NCI-H748 (cell line): Measurements from ENCODE around the gene COX8A.

Experiments used
- DNase-seq: peaks from one replicate; lab custom pipeline; 2025; ENCODE audit not compliant: unreplicated experiment; lab: John Stamatoyannopoulos, UW

COX8A gene

GRCh38 chr11:64019106-64020037 lies 45.0 kb downstream of the COX8A start:
- no peak for DNase-seq

- DNase-seq, result no peak
Measured at GRCh38 chr11:64020976-64021756, 46.7 kb downstream of the COX8A start.

- peak; percentile 10 for DNase-seq
Measured at GRCh38 chr11:64021757-64022093, 47.3 kb downstream of the COX8A start.

GRCh38 chr11:64022125-64022784 lies 47.8 kb downstream of the COX8A start:
- DNase-seq, result no peak

GRCh38 chr11:64023712-64024710 lies 49.6 kb downstream of the COX8A start:
- no peak for DNase-seq

GRCh38 chr11:64025205-64025604 lies 50.8 kb downstream of the COX8A start:
- DNase-seq, result no peak
